Measurements from ENCODE around the gene PYURF.

- TF ChIP-seq CTCF (conservative IDR thresholded peaks at IDR 0.05; ENCODE audit: low read depth, low read length) (no peak), EZH2phosphoT487 (IDR thresholded peaks at IDR 0.05; ENCODE audit: borderline replicate concordance, low read length) (no peak), EZH2 (IDR thresholded peaks at IDR 0.05; ENCODE audit: low read length, unreplicated experiment) (no peak)
These were observed 26.2 kb upstream of the PYURF start for GRCh38 chr4:88549815-88550214.

Measured in PC-3 (cell line).